ENCODE results near the gene SMAD2. TPM values are rescaled to one million over a fixed set of nuclear protein-coding genes. Genes with fewer than 3 reads are reported as not detected.
A peak's percentile ranks its signal among the peaks of the same experiment; 100 is the strongest.

Gene SMAD2
- total RNA-seq, 1 donor from 2014 or later: 150 TPM

- Mint-ChIP-seq H3K27ac (ENCODE audit: unreplicated experiment) (peak overlapping the region; percentile 8), H3K4me1 (ENCODE audit: unreplicated experiment) (peaks cover 27% of the 10 kb centered on the region), H3K27me3 (ENCODE audit: unreplicated experiment) (no peaks in the 10 kb centered on the region), H3K36me3 (ENCODE audit: low read depth, unreplicated experiment) (peaks cover 9% of the 10 kb centered on the region), H3K9me3 (ENCODE audit: unreplicated experiment) (no peaks in the 10 kb centered on the region), H3K4me3 (ENCODE audit: unreplicated experiment) (no peak overlapping the region)
- TF ChIP-seq, protein P1, sequence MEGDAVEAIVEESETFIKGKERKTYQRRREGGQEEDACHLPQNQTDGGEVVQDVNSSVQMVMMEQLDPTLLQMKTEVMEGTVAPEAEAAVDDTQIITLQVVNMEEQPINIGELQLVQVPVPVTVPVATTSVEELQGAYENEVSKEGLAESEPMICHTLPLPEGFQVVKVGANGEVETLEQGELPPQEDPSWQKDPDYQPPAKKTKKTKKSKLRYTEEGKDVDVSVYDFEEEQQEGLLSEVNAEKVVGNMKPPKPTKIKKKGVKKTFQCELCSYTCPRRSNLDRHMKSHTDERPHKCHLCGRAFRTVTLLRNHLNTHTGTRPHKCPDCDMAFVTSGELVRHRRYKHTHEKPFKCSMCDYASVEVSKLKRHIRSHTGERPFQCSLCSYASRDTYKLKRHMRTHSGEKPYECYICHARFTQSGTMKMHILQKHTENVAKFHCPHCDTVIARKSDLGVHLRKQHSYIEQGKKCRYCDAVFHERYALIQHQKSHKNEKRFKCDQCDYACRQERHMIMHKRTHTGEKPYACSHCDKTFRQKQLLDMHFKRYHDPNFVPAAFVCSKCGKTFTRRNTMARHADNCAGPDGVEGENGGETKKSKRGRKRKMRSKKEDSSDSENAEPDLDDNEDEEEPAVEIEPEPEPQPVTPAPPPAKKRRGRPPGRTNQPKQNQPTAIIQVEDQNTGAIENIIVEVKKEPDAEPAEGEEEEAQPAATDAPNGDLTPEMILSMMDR (IDR thresholded peaks at IDR 0.05; ENCODE audit: unreplicated experiment): no peak
- no peak for DNase-seq (ENCODE audit: low spot score)
These were observed 17.5 kb downstream of the SMAD2 start for GRCh38 chr18:47912794-47913585.

GRCh38 chr18:47912343-47912742, 18.1 kb downstream of the SMAD2 start:
- Mint-ChIP-seq H3K4me3 (ENCODE audit: unreplicated experiment) (no peak overlapping the region), H3K4me1 (ENCODE audit: unreplicated experiment) (peaks cover 21% of the 10 kb centered on the region), H3K9me3 (ENCODE audit: unreplicated experiment) (no peaks in the 10 kb centered on the region), H3K36me3 (ENCODE audit: low read depth, unreplicated experiment) (peaks cover 13% of the 10 kb centered on the region), H3K27me3 (ENCODE audit: unreplicated experiment) (no peaks in the 10 kb centered on the region), H3K27ac (ENCODE audit: unreplicated experiment) (peak overlapping the region; percentile 10)
- no peak for DNase-seq (ENCODE audit: low spot score)
- TF ChIP-seq, protein P1 (IDR thresholded peaks at IDR 0.05; ENCODE audit: unreplicated experiment): no peak

- Mint-ChIP-seq H3K27ac (ENCODE audit: unreplicated experiment) (peak overlapping the region; percentile 10), H3K36me3 (ENCODE audit: low read depth, unreplicated experiment) (peaks cover 18% of the 10 kb centered on the region), H3K27me3 (ENCODE audit: unreplicated experiment) (no peaks in the 10 kb centered on the region), H3K9me3 (ENCODE audit: unreplicated experiment) (peaks cover 1% of the 10 kb centered on the region), H3K4me1 (ENCODE audit: unreplicated experiment) (peaks cover 17% of the 10 kb centered on the region), H3K4me3 (ENCODE audit: unreplicated experiment) (peak overlapping the region; percentile 13)
- TF ChIP-seq, protein P1 (IDR thresholded peaks at IDR 0.05; ENCODE audit: unreplicated experiment): no peak
- DNase-seq (ENCODE audit: low spot score): no peak
These were observed 18.6 kb downstream of the SMAD2 start for GRCh38 chr18:47911877-47912276.

GRCh38 chr18:47909484-47909883, 21.0 kb downstream of the SMAD2 start:
- H3K36me3 Mint-ChIP-seq (ENCODE audit: low read depth, unreplicated experiment): peaks cover 22% of the 10 kb centered on the region

GRCh38 chr18:47908592-47908991, 21.9 kb downstream of the SMAD2 start:
- no peak overlapping the region for H3K4me3 Mint-ChIP-seq (ENCODE audit: unreplicated experiment)
- TF ChIP-seq, protein P1 (IDR thresholded peaks at IDR 0.05; ENCODE audit: unreplicated experiment): no peak
- peaks cover 2% of the 10 kb centered on the region for H3K27me3 Mint-ChIP-seq (ENCODE audit: unreplicated experiment)
- H3K9me3 Mint-ChIP-seq (ENCODE audit: unreplicated experiment): peaks cover 5% of the 10 kb centered on the region
- H3K27ac Mint-ChIP-seq (ENCODE audit: unreplicated experiment): no peak overlapping the region
- peaks cover 30% of the 10 kb centered on the region for H3K4me1 Mint-ChIP-seq (ENCODE audit: unreplicated experiment)
- peaks cover 22% of the 10 kb centered on the region for H3K36me3 Mint-ChIP-seq (ENCODE audit: low read depth, unreplicated experiment)
- DNase-seq (ENCODE audit: low spot score): no peak

More at GRCh38 chr18:47909484-47909883, 21.0 kb downstream of the SMAD2 start:
- no peak for DNase-seq (ENCODE audit: low spot score)
- Mint-ChIP-seq H3K9me3 (ENCODE audit: unreplicated experiment) (peaks cover 5% of the 10 kb centered on the region), H3K4me3 (ENCODE audit: unreplicated experiment) (no peak overlapping the region), H3K4me1 (ENCODE audit: unreplicated experiment) (peaks cover 21% of the 10 kb centered on the region), H3K27ac (ENCODE audit: unreplicated experiment) (no peak overlapping the region), H3K27me3 (ENCODE audit: unreplicated experiment) (peaks cover 2% of the 10 kb centered on the region)
- TF ChIP-seq, protein P1 (IDR thresholded peaks at IDR 0.05; ENCODE audit: unreplicated experiment): no peak

Data from endothelial cell (in vitro differentiated cells).